ENCODE measurements around the gene NR2F2. TPM values are rescaled to one million over a fixed set of nuclear protein-coding genes. Genes with fewer than 3 reads are reported as not detected.

NR2F2 gene
- total RNA-seq, 1 donor from 2014 or later: 12.8 TPM

DNA sequence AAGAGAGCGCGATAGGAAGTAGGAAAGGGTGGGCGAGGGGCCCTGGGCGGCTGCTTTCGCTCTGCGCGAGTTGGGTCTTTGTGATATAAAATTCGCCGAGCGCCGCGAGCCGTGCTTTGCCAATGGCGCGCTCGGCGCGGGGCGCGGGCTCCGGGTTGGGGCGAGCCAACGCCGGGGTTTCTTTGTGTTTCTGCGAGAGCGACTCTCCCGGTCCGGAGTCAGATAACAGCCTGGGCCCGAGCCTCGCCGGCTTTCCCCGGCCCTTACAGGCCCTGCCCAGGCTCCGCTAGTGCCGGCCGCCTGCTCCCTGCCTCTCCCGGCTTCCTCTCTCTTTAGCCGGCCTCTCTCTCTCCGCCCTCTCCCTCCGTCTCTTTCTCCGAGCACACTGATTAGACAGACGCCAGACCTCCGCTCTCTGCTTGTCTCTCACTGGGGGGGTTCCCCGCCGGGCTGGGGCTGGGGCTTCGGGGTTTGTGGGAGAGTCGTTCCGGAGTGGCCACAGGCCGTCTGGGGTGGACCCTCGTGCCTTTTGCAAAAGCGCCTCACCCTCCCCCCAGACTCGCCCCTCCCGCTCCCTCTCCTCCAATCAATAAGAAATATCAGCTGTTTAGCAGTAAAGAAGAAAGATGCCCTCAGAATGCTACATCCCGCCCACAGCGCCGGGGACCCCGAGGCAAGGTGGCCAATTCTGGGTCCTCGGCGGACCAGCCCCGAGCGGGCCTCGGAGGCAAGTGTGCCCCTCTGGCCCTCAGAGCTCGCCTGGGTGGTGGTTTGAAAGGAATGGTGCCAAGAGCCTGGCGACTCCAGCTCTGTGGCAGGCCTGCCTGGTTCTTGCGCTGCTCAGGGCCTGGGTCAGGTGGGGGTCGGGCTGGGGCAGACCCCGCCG lies 2.9 kb downstream of the NR2F2 start:
- Histone ChIP-seq H3K4me1 (peaks cover 61% of the 10 kb centered on the region), H3K36me3 (peaks cover 15% of the 10 kb centered on the region), H3K27me3 (ENCODE audit: low read depth) (peaks cover 44% of the 10 kb centered on the region), H3K27ac (replicated peaks) (peak overlapping the region; percentile 96), H3K4me3 (peak overlapping the region; percentile 88), H3K9me3 (replicated peaks) (no peaks in the 10 kb centered on the region)
- no peak for DNase-seq
- TF ChIP-seq, protein P1, sequence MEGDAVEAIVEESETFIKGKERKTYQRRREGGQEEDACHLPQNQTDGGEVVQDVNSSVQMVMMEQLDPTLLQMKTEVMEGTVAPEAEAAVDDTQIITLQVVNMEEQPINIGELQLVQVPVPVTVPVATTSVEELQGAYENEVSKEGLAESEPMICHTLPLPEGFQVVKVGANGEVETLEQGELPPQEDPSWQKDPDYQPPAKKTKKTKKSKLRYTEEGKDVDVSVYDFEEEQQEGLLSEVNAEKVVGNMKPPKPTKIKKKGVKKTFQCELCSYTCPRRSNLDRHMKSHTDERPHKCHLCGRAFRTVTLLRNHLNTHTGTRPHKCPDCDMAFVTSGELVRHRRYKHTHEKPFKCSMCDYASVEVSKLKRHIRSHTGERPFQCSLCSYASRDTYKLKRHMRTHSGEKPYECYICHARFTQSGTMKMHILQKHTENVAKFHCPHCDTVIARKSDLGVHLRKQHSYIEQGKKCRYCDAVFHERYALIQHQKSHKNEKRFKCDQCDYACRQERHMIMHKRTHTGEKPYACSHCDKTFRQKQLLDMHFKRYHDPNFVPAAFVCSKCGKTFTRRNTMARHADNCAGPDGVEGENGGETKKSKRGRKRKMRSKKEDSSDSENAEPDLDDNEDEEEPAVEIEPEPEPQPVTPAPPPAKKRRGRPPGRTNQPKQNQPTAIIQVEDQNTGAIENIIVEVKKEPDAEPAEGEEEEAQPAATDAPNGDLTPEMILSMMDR (IDR thresholded peaks at IDR 0.05; ENCODE audit: borderline replicate concordance): no peak
- intact Hi-C loops (cut with micrococcal nuclease): no loop called here

DNA sequence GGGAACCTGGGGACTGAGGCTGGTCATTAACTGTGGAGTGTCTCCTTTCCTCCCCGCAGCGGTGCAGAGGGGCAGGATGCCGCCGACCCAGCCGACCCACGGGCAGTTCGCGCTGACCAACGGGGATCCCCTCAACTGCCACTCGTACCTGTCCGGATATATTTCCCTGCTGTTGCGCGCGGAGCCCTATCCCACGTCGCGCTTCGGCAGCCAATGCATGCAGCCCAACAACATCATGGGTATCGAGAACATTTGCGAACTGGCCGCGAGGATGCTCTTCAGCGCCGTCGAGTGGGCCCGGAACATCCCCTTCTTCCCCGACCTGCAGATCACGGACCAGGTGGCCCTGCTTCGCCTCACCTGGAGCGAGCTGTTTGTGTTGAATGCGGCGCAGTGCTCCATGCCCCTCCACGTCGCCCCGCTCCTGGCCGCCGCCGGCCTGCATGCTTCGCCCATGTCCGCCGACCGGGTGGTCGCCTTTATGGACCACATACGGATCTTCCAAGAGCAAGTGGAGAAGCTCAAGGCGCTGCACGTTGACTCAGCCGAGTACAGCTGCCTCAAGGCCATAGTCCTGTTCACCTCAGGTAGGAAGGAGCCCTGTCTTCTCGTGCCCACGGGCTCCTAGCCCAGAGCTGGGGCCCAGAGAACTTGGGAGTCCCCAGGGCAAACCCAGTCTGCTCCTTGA lies 3.7 kb downstream of the NR2F2 start:
- Histone ChIP-seq H3K9me3 (replicated peaks) (no peaks in the 10 kb centered on the region), H3K4me3 (peak overlapping the region; percentile 88), H3K36me3 (peaks cover 15% of the 10 kb centered on the region), H3K27me3 (ENCODE audit: low read depth) (peaks cover 36% of the 10 kb centered on the region), H3K4me1 (peaks cover 69% of the 10 kb centered on the region), H3K27ac (replicated peaks) (peak overlapping the region; percentile 96)
- DNase-seq: no peak
- TF ChIP-seq, protein P1 (IDR thresholded peaks at IDR 0.05; ENCODE audit: borderline replicate concordance): no peak
- intact Hi-C loops (cut with micrococcal nuclease): no loop called here

DNA sequence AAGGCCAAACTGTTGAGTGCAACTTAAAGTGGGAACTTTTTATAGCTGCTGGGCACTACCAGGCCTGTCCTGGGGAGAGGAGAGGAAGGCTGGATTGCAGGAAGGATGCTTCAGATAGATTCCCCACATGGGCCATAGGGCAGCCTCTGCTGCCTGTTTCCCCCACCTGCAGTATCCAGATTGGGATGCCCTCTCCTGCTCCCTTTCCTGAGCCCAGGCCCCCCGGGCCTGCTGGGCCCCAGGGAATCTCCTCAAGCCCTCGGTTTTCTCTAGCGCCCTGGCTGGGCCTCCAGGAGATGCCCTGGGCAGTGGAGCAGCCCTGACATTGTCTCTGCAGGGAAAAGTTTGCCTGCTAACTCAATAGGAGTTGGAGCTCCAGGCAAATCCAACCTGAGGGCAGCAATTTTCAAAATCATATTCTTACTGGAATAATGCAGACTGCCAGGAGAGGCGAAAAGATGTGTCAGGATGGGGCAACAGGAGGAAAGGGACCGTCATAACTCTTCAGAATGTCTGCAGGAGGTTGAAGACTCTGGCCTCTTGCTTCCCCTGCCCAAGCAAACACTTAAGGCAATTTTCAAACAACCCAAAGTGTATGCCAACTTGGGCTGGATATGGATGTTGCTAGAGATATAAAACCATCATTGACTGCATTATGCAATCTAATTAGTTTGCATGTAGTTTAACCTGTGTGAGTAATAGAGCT lies 4.4 kb downstream of the NR2F2 start:
- intact Hi-C loops (cut with micrococcal nuclease): no loop called here
- H3K9me3 ChIP-seq (replicated peaks): no peaks in the 10 kb centered on the region
- H3K4me3 ChIP-seq: peak overlapping the region; percentile 88
- H3K36me3 ChIP-seq: peaks cover 15% of the 10 kb centered on the region
- peak overlapping the region; percentile 96 for H3K27ac ChIP-seq (replicated peaks)
- H3K4me1 ChIP-seq: peaks cover 69% of the 10 kb centered on the region
- peaks cover 32% of the 10 kb centered on the region for H3K27me3 ChIP-seq (ENCODE audit: low read depth)
- TF ChIP-seq, protein P1 (IDR thresholded peaks at IDR 0.05; ENCODE audit: borderline replicate concordance): no peak
- DNase-seq: no peak

DNA sequence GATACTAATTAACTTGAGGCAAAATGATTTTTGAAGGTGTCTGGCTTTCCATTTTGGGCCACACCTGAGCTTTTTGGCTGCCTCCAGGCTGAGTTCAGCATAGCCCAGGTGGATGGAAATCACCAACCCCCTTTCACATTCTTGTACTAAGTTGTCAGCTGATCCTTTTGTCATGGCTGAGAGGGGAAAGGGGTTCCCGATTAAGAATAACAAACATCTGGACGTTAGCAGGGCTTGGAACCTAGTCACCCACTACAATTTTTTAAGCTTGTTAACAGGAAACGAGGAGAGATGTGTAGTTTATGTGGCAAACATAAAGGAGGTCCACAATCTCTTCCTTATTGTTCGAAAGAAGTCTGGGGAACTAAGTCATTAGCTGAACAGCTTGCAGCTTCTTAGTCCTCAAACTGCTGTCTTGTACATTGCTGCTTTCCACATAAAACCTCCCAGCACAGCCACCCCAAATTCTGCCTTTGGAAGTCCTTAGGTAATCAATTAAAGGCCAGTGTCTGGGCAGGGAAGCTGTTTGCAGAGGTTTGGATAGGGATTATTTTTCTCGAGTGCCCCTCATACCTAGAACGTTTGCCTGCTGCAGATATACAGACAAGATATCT lies 5.0 kb downstream of the NR2F2 start:
- H3K9me3 ChIP-seq (replicated peaks): no peaks in the 10 kb centered on the region
- H3K27me3 ChIP-seq (ENCODE audit: low read depth): peaks cover 32% of the 10 kb centered on the region
- TF ChIP-seq, protein P1 (IDR thresholded peaks at IDR 0.05; ENCODE audit: borderline replicate concordance): no peak
- DNase-seq: no peak
- H3K4me3 ChIP-seq: peak overlapping the region; percentile 88
- H3K36me3 ChIP-seq: peaks cover 15% of the 10 kb centered on the region
- peaks cover 72% of the 10 kb centered on the region for H3K4me1 ChIP-seq
- intact Hi-C loops (cut with micrococcal nuclease): no loop called here
- H3K27ac ChIP-seq (replicated peaks): peak overlapping the region; percentile 96

DNA sequence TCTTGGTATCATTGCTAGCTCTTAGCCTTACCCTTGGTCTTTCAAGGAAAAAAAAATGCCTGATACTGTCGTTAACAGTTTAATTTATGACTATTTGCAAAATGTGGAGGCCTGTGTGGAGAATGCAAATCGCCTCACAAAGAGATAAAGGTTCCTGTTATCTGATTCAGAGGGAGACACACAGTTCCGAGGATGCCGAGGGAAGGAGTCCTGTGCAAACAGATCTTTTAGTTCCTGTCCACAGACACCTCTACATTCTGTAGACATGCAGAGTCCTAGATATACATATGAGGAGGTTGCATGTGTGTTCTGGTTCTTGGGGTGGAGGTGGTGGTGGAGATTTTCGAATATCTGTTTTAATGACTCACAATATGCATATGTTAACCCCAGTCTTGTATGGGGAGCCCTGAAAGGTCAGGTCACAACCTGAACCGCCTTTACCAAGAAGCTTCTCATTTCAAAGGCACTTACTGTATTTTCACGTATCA lies 5.7 kb downstream of the NR2F2 start:
- intact Hi-C loops (cut with micrococcal nuclease): no loop called here
- Histone ChIP-seq H3K27me3 (ENCODE audit: low read depth) (peaks cover 32% of the 10 kb centered on the region), H3K4me3 (peak overlapping the region; percentile 88), H3K4me1 (peaks cover 78% of the 10 kb centered on the region), H3K9me3 (replicated peaks) (no peaks in the 10 kb centered on the region), H3K27ac (replicated peaks) (peak overlapping the region; percentile 96), H3K36me3 (peaks cover 15% of the 10 kb centered on the region)
- TF ChIP-seq, protein P1 (IDR thresholded peaks at IDR 0.05; ENCODE audit: borderline replicate concordance): no peak
- DNase-seq: no peak

Measured in left ventricle myocardium inferior (tissue), 1 donor.